Endothelial cell of umbilical vein (primary cell): ENCODE measurements around the gene ENTPD1.

Experiments
- POLR2AphosphoS5 ChIP-seq: IDR thresholded peaks from 2 replicates; pipeline ENCODE4 v1.6.1; 2012; ENCODE audit warnings: low read depth, mild to moderate bottlenecking, control low read depth, low read length, moderate library complexity; ENCODE audit not compliant: insufficient read depth
- TF ChIP-seq, protein P1 (sequence below), 2 donors: IDR thresholded peaks; 1 replicate in 1 of 2; 2 replicates in 1 of 2; pipeline ENCODE4 v1.5.1; 2011; ENCODE audit warnings: low read length in 2 of 2, mild to moderate bottlenecking in 2 of 2, moderate library complexity in 2 of 2, control low read depth in 1 of 2, inconsistent platforms in 1 of 2, low read depth in 1 of 2; ENCODE audit not compliant: insufficient read depth in 1 of 2; ENCODE audit errors: extremely low read depth in 1 of 2

DNA sequence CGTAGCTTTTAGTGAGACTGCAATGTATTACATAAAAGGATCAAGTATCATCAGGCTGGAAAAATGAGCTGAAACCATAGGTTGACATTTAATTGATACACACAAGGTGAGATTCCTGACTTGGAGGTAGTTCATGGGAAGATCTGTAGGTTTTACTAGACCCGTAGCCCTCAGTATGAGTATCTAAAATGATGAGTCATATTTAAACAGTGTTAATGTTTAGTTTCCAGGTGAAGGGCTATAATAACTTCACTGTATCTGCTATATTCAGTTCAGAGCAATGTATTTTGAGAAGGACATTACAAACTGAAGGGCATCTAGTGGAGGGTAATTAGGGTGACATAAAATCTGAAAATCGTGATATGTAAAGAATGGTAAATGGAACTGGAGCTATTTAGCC is 35.0 kb downstream of the ENTPD1 start:
- no peak for TF ChIP-seq POLR2AphosphoS5
- TF ChIP-seq, protein P1, sequence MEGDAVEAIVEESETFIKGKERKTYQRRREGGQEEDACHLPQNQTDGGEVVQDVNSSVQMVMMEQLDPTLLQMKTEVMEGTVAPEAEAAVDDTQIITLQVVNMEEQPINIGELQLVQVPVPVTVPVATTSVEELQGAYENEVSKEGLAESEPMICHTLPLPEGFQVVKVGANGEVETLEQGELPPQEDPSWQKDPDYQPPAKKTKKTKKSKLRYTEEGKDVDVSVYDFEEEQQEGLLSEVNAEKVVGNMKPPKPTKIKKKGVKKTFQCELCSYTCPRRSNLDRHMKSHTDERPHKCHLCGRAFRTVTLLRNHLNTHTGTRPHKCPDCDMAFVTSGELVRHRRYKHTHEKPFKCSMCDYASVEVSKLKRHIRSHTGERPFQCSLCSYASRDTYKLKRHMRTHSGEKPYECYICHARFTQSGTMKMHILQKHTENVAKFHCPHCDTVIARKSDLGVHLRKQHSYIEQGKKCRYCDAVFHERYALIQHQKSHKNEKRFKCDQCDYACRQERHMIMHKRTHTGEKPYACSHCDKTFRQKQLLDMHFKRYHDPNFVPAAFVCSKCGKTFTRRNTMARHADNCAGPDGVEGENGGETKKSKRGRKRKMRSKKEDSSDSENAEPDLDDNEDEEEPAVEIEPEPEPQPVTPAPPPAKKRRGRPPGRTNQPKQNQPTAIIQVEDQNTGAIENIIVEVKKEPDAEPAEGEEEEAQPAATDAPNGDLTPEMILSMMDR (IDR thresholded peaks at IDR 0.05; ENCODE audit: extremely low read depth in 1 of 2, insufficient read depth in 1 of 2, low read depth in 1 of 2, low read length in 2 of 2) = no peak
